Heart left ventricle (tissue), 16 donors: ENCODE measurements around the gene HHAT. TPM values are rescaled to one million over a fixed set of nuclear protein-coding genes. Genes with fewer than 3 reads are reported as not detected.
A peak's percentile ranks its signal among the peaks of the same experiment; 100 is the strongest.

Experiments used
- ATAC-seq, 4 donors: fragments of 200-7000 bp; cut with Tn5 transposase; one replicate each; pipeline ENCODE4 v1.9.1; 2020 to 2022; ENCODE audit warnings: moderate library complexity in 4 of 4, mild to moderate bottlenecking in 3 of 4, moderate number of reproducible peaks in 1 of 4
- DNase-seq, 5 donors: peaks; one replicate each; pipeline ENCODE4 v3.0.0-alpha.2; 2020
- H3K27ac ChIP-seq, 12 donors: fragments of 200-600 bp; sonication (generic) in 4 of 12; one replicate each; pipeline versions ENCODE4 v1.5.0 to v1.8.0; 2016 to 2022; ENCODE audit warnings: mild to moderate bottlenecking in 2 of 12
- H3K27me3 ChIP-seq, 9 donors: fragments of 200-600 bp; sonication (generic) in 2 of 9; one replicate each; pipeline versions ENCODE4 v1.5.1 to v1.8.0; 2016 to 2022; ENCODE audit warnings: mild to moderate bottlenecking in 3 of 9
- H3K36me3 ChIP-seq, 9 donors: fragments of 200-600 bp; sonication (generic) in 2 of 9; one replicate each; pipeline versions ENCODE4 v1.5.0 to v1.8.0; 2018 to 2022; ENCODE audit warnings: mild to moderate bottlenecking in 2 of 9
- H3K4me1 ChIP-seq, 12 donors: fragments of 200-600 bp; sonication (generic) in 4 of 12; one replicate each; pipeline versions ENCODE4 v1.5.0 to v1.8.0; 2016 to 2022; ENCODE audit warnings: mild to moderate bottlenecking in 3 of 12
- H3K4me3 ChIP-seq, 12 donors: fragments of 200-600 bp; sonication (generic) in 4 of 12; one replicate each; pipeline versions ENCODE4 v1.5.0 to v1.8.0; 2017 to 2022; ENCODE audit warnings: mild to moderate bottlenecking in 9 of 12, moderate library complexity in 4 of 12
- H3K9me3 ChIP-seq, 12 donors: fragments of 200-600 bp; sonication (generic) in 4 of 12; one replicate each; pipeline versions ENCODE4 v1.5.0 to v1.8.0; 2016 to 2022; ENCODE audit warnings: mild to moderate bottlenecking in 1 of 12
- POLR2A ChIP-seq, 2 donors: fragments of 450-650 bp; IDR thresholded peaks; one replicate each; pipeline ENCODE4 v1.6.1; 2017; ENCODE audit warnings: antibody characterized with exemption in 2 of 2, mild to moderate bottlenecking in 2 of 2, moderate library complexity in 2 of 2
- WGBS, 4 donors: extraction: QIAGEN DNeasy Blood & Tissue Kit in 2 of 4; methylation state at CpG; one replicate each; pipeline versions ENCODE4 v1.1.5 to v1.1.7; 2013 to 2018; 5-methylcytosine and 5-hydroxymethylcytosine counted together
- intact Hi-C, 10 donors: fragments of 100-400 bp; cut with DNase I; formaldehyde crosslinking; loops; one replicate each; pipeline versions ENCODE4 v1.11.1 to v1.14.2; 2022
- polyA plus RNA-seq, 2 donors: library from polyadenylated mRNA; stranded (reverse); fragments of 200-250 nt; gene quantifications; one replicate each; pipeline ENCODE4 v1.2.3, GENCODE V29; 2013
- total RNA-seq, 9 donors: library from RNA; depleted of rRNA in 2 of 9; stranded (reverse); fragments of >200 nt in 2 of 9; fragmentation: NEBNext Ultra II Directional in 3 of 9; extraction: Animal tissue kit (Norgen Biotek cat#: 25700) in 3 of 9; gene quantifications; one replicate each; pipeline versions ENCODE4 v1.1.0 to v1.2.4, GENCODE V29; 2016 to 2023
- TF ChIP-seq, protein P1 (sequence below), 12 donors: fragments of 200-600 bp; sonication (generic) in 4 of 12; IDR thresholded peaks; one replicate each; pipeline versions ENCODE4 v1.5.0 to v1.8.0; 2018 to 2022; ENCODE audit warnings: antibody characterized with exemption in 12 of 12, mild to moderate bottlenecking in 5 of 12
- donor health status: ischemic (EF 13 %, LVEDD 7.1; RV severe dilation, severe dysfunction).
- donor health status: healthy with polysubstance abuse.
- donor health status: DM: no; HTN: yes; CAD: no.
- donor health status: DM: no; HTN: no; CAD: no.
- donor health status: ischemic (EF 25% LVEDD 6.9; RV normal size, moderate dysfunction).
- donor health status: ischemic (EF 25% LVEDD 5.7; RV mildly dilated, moderate dysfunction).
- donor health status: healthy.
- donor health status: DM: yes; HTN: yes; CAD: no.
- donor health status: ischemic (EF 35%, LVEDD 5.7; RV mildly dilated, moderate dysfunction).
- donor health status: nonischemic (EF 11% LVEDD 7.7; RV severe dilation, severe dysfunction).
- donor health status: DM: yes; HTN: yes; CAD: no.
- donor health status: PGD.
- donor health status: ischemic (EF 29% LVEDD 5.4; RV normal size, mild dysfunction).
- donor health status: nonischemic (EF 23%, LVEDD 6.1; RV moderate dilation, normal function).

HHAT gene
- total and polyA plus RNA-seq, 11 donors, result 0.98 to 4.7 (median 2.8) TPM

DNA sequence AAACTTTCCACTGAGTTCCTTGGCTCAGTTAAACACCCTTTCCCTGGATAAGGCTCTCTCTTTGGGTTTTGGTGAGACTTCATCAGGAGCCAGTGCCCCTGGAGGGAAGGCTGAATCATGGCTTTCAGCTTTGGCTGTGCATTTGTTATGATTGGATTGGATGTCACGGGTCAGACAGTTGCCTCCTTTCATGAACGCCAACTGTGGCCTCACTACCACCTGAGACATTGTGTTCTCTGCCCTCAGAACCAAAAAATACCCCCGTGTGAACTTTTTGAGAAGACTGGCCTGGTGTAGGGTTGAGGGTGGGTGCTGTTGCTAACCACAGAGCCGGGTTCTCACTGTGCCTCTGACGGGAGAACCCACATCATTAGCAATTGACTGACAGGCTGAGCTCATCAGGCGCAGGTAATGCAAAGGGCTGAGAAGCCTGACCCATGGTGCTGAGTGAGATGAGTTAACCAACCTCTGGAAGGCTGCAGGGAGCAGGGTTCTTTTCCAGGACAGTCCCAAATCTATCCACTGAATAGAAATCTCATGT lies 65.6 kb downstream of the HHAT start:
- H3K4me3 ChIP-seq, result no peak overlapping the region
- no peak for TF ChIP-seq POLR2A (IDR thresholded peaks at IDR 0.05)
- TF ChIP-seq, protein P1, sequence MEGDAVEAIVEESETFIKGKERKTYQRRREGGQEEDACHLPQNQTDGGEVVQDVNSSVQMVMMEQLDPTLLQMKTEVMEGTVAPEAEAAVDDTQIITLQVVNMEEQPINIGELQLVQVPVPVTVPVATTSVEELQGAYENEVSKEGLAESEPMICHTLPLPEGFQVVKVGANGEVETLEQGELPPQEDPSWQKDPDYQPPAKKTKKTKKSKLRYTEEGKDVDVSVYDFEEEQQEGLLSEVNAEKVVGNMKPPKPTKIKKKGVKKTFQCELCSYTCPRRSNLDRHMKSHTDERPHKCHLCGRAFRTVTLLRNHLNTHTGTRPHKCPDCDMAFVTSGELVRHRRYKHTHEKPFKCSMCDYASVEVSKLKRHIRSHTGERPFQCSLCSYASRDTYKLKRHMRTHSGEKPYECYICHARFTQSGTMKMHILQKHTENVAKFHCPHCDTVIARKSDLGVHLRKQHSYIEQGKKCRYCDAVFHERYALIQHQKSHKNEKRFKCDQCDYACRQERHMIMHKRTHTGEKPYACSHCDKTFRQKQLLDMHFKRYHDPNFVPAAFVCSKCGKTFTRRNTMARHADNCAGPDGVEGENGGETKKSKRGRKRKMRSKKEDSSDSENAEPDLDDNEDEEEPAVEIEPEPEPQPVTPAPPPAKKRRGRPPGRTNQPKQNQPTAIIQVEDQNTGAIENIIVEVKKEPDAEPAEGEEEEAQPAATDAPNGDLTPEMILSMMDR (IDR thresholded peaks at IDR 0.05), result no peak
- peaks cover 0 to 23% (median 0%) of the 10 kb centered on the region in 12 donors for H3K4me1 ChIP-seq
- H3K27me3 ChIP-seq, result no peaks in the 10 kb centered on the region
- 50 to 74% (median 72%) methylated on average over 3 to 6 of the region's 6 CpGs for WGBS, 4 donors
- ATAC-seq (peak; percentile 54 to 90 (median 77)), DNase-seq (peak in 3 of 5 donors; percentile 18 to 63 (median 52))
- intact Hi-C loops, result loop anchor here in 1 of 10 donors (10.0 kb wide), 1 partner anchor 160 kb away; the partner anchor contains the start of gene SERTAD4
- H3K27ac ChIP-seq, result peak overlapping the region in 8 of 12 donors; percentile 27 to 72 (median 45)
- peaks cover 0 to 7% (median 0%) of the 10 kb centered on the region in 12 donors for H3K9me3 ChIP-seq
- H3K36me3 ChIP-seq, result no peaks in the 10 kb centered on the region

DNA sequence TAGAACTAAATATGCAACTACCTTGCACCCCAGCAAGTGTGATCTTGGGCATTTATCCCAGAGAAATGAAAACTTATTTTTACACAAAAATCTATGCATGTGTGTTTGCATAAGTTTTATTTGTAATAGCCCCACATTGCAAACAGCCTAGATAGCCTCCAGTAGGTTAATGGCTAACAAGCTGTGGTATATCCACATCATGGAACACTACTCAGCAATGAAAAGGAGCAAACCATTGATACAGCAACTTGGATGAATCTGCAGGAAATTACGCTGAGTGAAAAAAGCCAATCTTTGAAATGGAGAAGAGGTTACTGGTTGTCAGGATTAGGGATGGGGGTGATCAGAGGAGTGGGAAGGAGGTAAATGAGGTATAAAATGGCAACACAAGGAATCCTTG lies 67.8 kb downstream of the HHAT start:
- no peak for TF ChIP-seq POLR2A (IDR thresholded peaks at IDR 0.05)
- TF ChIP-seq, protein P1 (IDR thresholded peaks at IDR 0.05), result no peak
- H3K4me3 ChIP-seq, result no peak overlapping the region
- WGBS, 4 donors, result 91 to 100% (median 98%) methylated on average over 1 of the region's 1 CpG
- ATAC-seq (no peak), DNase-seq (no peak)
- H3K27ac ChIP-seq, result no peak overlapping the region
- H3K36me3 ChIP-seq, result no peaks in the 10 kb centered on the region
- intact Hi-C loops, result loop anchor here in 3 of 10 donors (5.0 to 10.0 kb wide), 3 partner anchors 34 to 254 kb away; partner anchors contain the start of gene SERTAD4 (in 1 of the 3)
- no peaks in the 10 kb centered on the region for H3K27me3 ChIP-seq
- H3K9me3 ChIP-seq, result peaks cover 0 to 7% (median 0%) of the 10 kb centered on the region in 12 donors
- peaks cover 0 to 23% (median 0%) of the 10 kb centered on the region in 12 donors for H3K4me1 ChIP-seq

DNA sequence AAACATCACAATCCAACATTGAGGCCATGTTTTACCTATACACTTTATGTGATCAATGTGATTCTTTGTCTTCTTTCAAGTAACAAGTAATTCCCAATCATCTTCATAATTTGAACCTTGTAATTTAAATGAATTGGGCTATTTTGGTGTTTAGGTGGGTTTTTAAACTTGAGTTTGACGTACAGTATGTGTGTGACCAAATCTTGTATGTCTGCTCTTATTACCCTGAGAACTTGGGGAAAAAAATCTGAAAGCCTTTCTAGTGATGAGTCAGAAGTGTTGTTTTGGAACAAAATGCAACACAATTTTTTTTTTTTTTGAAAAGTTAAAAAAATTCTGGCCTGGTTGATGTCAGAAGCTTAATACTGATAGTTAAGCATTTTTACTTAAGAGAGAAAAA lies 68.5 kb downstream of the HHAT start:
- Histone ChIP-seq H3K4me3 (no peak overlapping the region), H3K36me3 (no peaks in the 10 kb centered on the region), H3K9me3 (peaks cover 0 to 7% (median 0%) of the 10 kb centered on the region in 12 donors), H3K27me3 (no peaks in the 10 kb centered on the region), H3K4me1 (peaks cover 0 to 23% (median 0%) of the 10 kb centered on the region in 12 donors), H3K27ac (peak overlapping the region in 2 of 12 donors; percentile 15 to 38)
- DNase-seq (no peak), ATAC-seq (no peak)
- TF ChIP-seq, protein P1 (IDR thresholded peaks at IDR 0.05), result no peak
- TF ChIP-seq POLR2A (IDR thresholded peaks at IDR 0.05), result no peak
- intact Hi-C loops, result loop anchor here in 3 of 10 donors (5.0 to 10.0 kb wide), 3 partner anchors 35 to 255 kb away; partner anchors contain the start of gene SERTAD4 (in 1 of the 3)
- WGBS, 4 donors, result 77 to 87% (median 78%) methylated on average over 1 of the region's 1 CpG

DNA sequence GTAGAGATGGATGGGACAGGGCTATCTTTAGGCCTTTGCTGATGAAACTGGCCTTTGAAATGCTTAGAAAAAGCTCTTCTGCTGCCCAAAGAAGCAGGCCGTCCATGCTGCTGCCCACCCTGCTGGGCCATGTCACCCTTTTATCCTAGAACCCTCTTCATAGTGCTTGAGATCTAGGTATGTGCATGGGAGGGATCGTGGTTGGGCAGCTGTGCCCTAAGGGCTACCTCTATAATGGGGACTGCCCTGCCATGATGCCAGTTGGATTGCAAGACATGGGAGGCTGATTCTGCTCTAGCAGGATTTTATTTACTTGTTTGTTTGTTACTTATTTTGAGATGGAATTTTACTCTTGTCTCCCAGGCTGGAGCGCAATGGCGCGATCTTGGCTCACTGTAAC lies 69.0 kb downstream of the HHAT start:
- ATAC-seq (no peak), DNase-seq (no peak)
- Histone ChIP-seq H3K9me3 (peaks cover 0 to 7% (median 0%) of the 10 kb centered on the region in 12 donors), H3K36me3 (no peaks in the 10 kb centered on the region), H3K27me3 (no peaks in the 10 kb centered on the region), H3K4me3 (no peak overlapping the region), H3K27ac (peak overlapping the region in 4 of 12 donors; percentile 15 to 41 (median 38)), H3K4me1 (peaks cover 0 to 23% (median 0%) of the 10 kb centered on the region in 12 donors)
- intact Hi-C loops, result loop anchor here in 3 of 10 donors (5.0 to 10.0 kb wide), 3 partner anchors 35 to 255 kb away; partner anchors contain the start of gene SERTAD4 (in 1 of the 3)
- no peak for TF ChIP-seq POLR2A (IDR thresholded peaks at IDR 0.05)
- TF ChIP-seq, protein P1 (IDR thresholded peaks at IDR 0.05), result no peak
- WGBS, 4 donors, result 96 to 99% (median 97%) methylated on average over 5 of the region's 5 CpGs
